PC-3 (cell line): ENCODE measurements around the gene MYLK4. TPM values are rescaled to one million over a fixed set of nuclear protein-coding genes. Genes with fewer than 3 reads are reported as not detected.

Experiments
- ATAC-seq: fragments of 200-7000 bp; cut with Tn5 transposase; 2 replicates; pipeline ENCODE4 v1.9.1; 2020; ENCODE audit warnings: mild to moderate bottlenecking, moderate library complexity
- BruUV-seq: library from RNA; stranded (reverse); fragments of 400-500 nt; replicated peaks from 2 replicates; lab custom pipeline; 2021; lab: Mats Ljungman, UMichigan
- CTCF ChIA-PET: fragments of 300-600 bp; sonication (Branson Sonifier 250); formaldehyde crosslinking; loops from one replicate; lab custom pipeline; 2022; ENCODE audit warnings: antibody characterized with exemption; lab: Charles Lee
- POLR2A ChIA-PET: fragments of 300-600 bp; sonication (Branson Sonifier 250); formaldehyde crosslinking; loops from one replicate; lab custom pipeline; 2022; ENCODE audit warnings: antibody characterized with exemption; ENCODE audit not compliant: unreplicated experiment; lab: Charles Lee
- DNase-seq: peaks from one replicate; pipeline ENCODE4 v3.0.0-alpha.2; 2015
- H2AFZ ChIP-seq: fragments of 300-600 bp; sonication (generic); 2 replicates; pipeline ENCODE4 v1.6.0; 2016; ENCODE audit warnings: antibody characterized with exemption, low read length
- H3F3A ChIP-seq: fragments of 300-600 bp; sonication (generic); one replicate; pipeline ENCODE4 v1.6.0; 2017; ENCODE audit warnings: antibody characterized with exemption, low read length, control low read depth, mild to moderate bottlenecking; ENCODE audit not compliant: unreplicated experiment
- H3K27ac ChIP-seq: fragments of 300-600 bp; sonication (generic); 2 replicates; pipeline ENCODE4 v1.5.1; 2016; ENCODE audit warnings: mild to moderate bottlenecking, low read length
- H3K27me3 ChIP-seq: fragments of 300-600 bp; sonication (generic); 2 replicates; pipeline ENCODE4 v1.6.1; 2016; ENCODE audit warnings: low read length, mixed read lengths
- H3K36me3 ChIP-seq: fragments of 300-600 bp; sonication (generic); 2 replicates; pipeline ENCODE4 v1.6.1; 2016; ENCODE audit warnings: low read depth, mixed run types, low read length, mixed read lengths
- H3K4me1 ChIP-seq: fragments of 300-600 bp; sonication (generic); 2 replicates; pipeline ENCODE4 v1.5.1; 2016; ENCODE audit warnings: low read length; ENCODE audit not compliant: insufficient read depth
- H3K4me2 ChIP-seq: fragments of 300-600 bp; sonication (generic); 2 replicates; pipeline ENCODE4 v1.6.0; 2016; ENCODE audit warnings: low read length
- H3K4me3 ChIP-seq: fragments of 300-600 bp; sonication (generic); 2 replicates; pipeline ENCODE4 v1.5.1; 2016; ENCODE audit warnings: mild to moderate bottlenecking, low read length, mixed read lengths
- H3K79me2 ChIP-seq: fragments of 300-600 bp; sonication (generic); 2 replicates; pipeline ENCODE4 v1.6.1; 2017; ENCODE audit warnings: low read length, mixed read lengths
- H3K9ac ChIP-seq: fragments of 300-600 bp; sonication (generic); 2 replicates; pipeline ENCODE4 v1.6.0; 2016; ENCODE audit warnings: mild to moderate bottlenecking, low read length
- H3K9me2 ChIP-seq: fragments of 300-600 bp; sonication (generic); replicated peaks from 2 replicates; pipeline ENCODE4 v1.6.1; 2016; ENCODE audit warnings: mixed run types, low read length, mixed read lengths
- H3K9me3 ChIP-seq: fragments of 300-600 bp; sonication (generic); 2 replicates; pipeline ENCODE4 v1.6.1; 2016; ENCODE audit warnings: low read length, mixed read lengths
- H4K20me1 ChIP-seq: fragments of 300-600 bp; sonication (generic); 2 replicates; pipeline ENCODE4 v1.6.1; 2016; ENCODE audit warnings: low read length, mixed read lengths
- EZH2 ChIP-seq: fragments of 300-600 bp; sonication (generic); IDR thresholded peaks from one replicate; pipeline ENCODE4 v1.6.1; 2017; ENCODE audit warnings: antibody characterized with exemption, mild to moderate bottlenecking, low read length; ENCODE audit not compliant: unreplicated experiment
- EZH2phosphoT487 ChIP-seq: fragments of 300-600 bp; sonication (generic); IDR thresholded peaks from 2 replicates; pipeline ENCODE4 v1.6.1; 2018; ENCODE audit warnings: mild to moderate bottlenecking, antibody characterized with exemption, low read length, borderline replicate concordance
- intact Hi-C: fragments of 100-400 bp; cut with micrococcal nuclease; formaldehyde crosslinking; loops from 2 replicates; pipeline ENCODE4 v1.9.0; 2023
- total RNA-seq: library from RNA; depleted of rRNA; stranded (reverse); fragments of >200 nt; gene quantifications from 2 replicates; pipeline ENCODE4 v1.2.3, GENCODE V29; 2014
- TF ChIP-seq, protein P1 (sequence below): fragments of 300-600 bp; sonication (generic); conservative IDR thresholded peaks from 2 replicates; pipeline ENCODE4 v1.5.1; 2017; ENCODE audit warnings: antibody characterized with exemption, low read depth, mild to moderate bottlenecking, low read length

MYLK4 gene
- total RNA-seq, 1 experiment from 2014 or later: 0.11 TPM

GRCh38 chr6:2615251-2615650, 135.5 kb downstream of the MYLK4 start:
- no peaks in the 10 kb centered on the region for H3K79me2 ChIP-seq
- H3K4me1 ChIP-seq: peaks cover 4% of the 10 kb centered on the region; the same call in 1 of the 2 replicates
- TF ChIP-seq, protein P1, sequence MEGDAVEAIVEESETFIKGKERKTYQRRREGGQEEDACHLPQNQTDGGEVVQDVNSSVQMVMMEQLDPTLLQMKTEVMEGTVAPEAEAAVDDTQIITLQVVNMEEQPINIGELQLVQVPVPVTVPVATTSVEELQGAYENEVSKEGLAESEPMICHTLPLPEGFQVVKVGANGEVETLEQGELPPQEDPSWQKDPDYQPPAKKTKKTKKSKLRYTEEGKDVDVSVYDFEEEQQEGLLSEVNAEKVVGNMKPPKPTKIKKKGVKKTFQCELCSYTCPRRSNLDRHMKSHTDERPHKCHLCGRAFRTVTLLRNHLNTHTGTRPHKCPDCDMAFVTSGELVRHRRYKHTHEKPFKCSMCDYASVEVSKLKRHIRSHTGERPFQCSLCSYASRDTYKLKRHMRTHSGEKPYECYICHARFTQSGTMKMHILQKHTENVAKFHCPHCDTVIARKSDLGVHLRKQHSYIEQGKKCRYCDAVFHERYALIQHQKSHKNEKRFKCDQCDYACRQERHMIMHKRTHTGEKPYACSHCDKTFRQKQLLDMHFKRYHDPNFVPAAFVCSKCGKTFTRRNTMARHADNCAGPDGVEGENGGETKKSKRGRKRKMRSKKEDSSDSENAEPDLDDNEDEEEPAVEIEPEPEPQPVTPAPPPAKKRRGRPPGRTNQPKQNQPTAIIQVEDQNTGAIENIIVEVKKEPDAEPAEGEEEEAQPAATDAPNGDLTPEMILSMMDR: no peak
- TF ChIP-seq EZH2 (no peak), EZH2phosphoT487 (no peak)
- intact Hi-C loops: no loop called here
- no peak overlapping the region for H2AFZ ChIP-seq
- no peak overlapping the region for H3K4me2 ChIP-seq
- DNase-seq: no peak
- no peaks in the 10 kb centered on the region for H3K27me3 ChIP-seq
- H3K9me3 ChIP-seq: no peaks in the 10 kb centered on the region
- ATAC-seq: no peak
- ChIA-PET CTCF (interaction anchor here (0.6 kb wide), 1 partner anchor 42 kb away, joined by 4 read pairs; no protein-coding TSS in a partner anchor), POLR2A (no interaction called here)
- H3F3A ChIP-seq: no peaks in the 10 kb centered on the region
- no peaks in the 10 kb centered on the region for H3K9me2 ChIP-seq
- H3K36me3 ChIP-seq: no peaks in the 10 kb centered on the region
- no peak overlapping the region for H3K4me3 ChIP-seq
- no TSS peak for BruUV-seq
- no peak overlapping the region for H3K27ac ChIP-seq
- H3K9ac ChIP-seq: no peak overlapping the region
- H4K20me1 ChIP-seq: no peaks in the 10 kb centered on the region

DNA sequence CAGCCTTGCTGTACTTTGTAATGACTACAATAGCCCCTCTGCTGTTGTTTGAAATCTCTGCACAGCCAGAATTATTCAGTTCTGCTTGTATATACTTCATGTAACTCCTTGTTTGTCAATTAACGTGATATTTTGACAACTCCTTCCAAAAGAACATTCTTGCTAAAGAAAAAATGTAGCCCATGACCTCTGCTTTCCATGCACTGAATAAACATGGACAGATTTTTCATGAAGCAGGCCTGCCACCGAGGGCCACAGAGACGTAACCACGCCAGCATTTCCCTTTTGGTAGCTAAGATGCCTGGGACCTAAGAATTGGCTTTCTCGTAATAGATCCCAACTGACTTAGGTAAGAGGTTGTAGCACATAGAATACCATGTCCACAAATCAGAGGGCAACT, 135.9 kb downstream of the MYLK4 start:
- no peaks in the 10 kb centered on the region for H3K27me3 ChIP-seq
- H2AFZ ChIP-seq: no peak overlapping the region
- ATAC-seq: no peak
- BruUV-seq: no TSS peak
- intact Hi-C loops: no loop called here
- no peak overlapping the region for H3K4me3 ChIP-seq
- no peak for TF ChIP-seq EZH2phosphoT487
- TF ChIP-seq, protein P1: no peak
- H3F3A ChIP-seq: no peaks in the 10 kb centered on the region
- H3K27ac ChIP-seq: no peak overlapping the region
- no peaks in the 10 kb centered on the region for H3K36me3 ChIP-seq
- DNase-seq: no peak
- H3K9me2 ChIP-seq: no peaks in the 10 kb centered on the region
- ChIA-PET POLR2A (no interaction called here), CTCF (no interaction called here)
- no peaks in the 10 kb centered on the region for H3K79me2 ChIP-seq
- H4K20me1 ChIP-seq: no peaks in the 10 kb centered on the region
- no peaks in the 10 kb centered on the region for H3K9me3 ChIP-seq
- H3K4me2 ChIP-seq: no peak overlapping the region
- peaks cover 4% of the 10 kb centered on the region; the same call in 1 of the 2 replicates for H3K4me1 ChIP-seq
- H3K9ac ChIP-seq: no peak overlapping the region

DNA sequence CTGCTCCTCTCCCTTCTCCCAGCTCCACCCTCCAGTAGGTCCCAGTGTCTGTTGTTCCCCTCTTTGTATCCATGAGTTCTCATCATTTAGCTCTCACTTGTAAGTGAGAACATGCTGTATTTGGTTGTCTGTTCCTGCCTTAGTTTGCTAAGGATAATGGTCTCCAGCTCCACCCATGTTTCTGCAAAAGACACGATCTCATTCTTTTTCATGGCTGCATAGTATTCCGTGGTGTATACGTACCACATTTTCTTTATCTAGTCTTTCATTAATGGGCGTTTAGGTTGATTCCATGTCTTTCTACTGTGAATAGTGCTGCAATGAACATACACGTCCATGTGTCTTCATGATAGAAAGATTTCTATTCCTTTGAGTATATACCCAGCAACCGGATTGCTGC, 136.6 kb downstream of the MYLK4 start:
- Histone ChIP-seq H3K9me2 (no peaks in the 10 kb centered on the region), H3K4me1 (peaks cover 4% of the 10 kb centered on the region; the same call in 1 of the 2 replicates), H3K27ac (no peak overlapping the region), H2AFZ (no peak overlapping the region), H3K79me2 (no peaks in the 10 kb centered on the region), H3K4me3 (no peak overlapping the region), H3K27me3 (no peaks in the 10 kb centered on the region), H3F3A (no peaks in the 10 kb centered on the region), H3K4me2 (no peak overlapping the region), H3K9me3 (no peaks in the 10 kb centered on the region), H3K9ac (no peak overlapping the region), H3K36me3 (no peaks in the 10 kb centered on the region), H4K20me1 (no peaks in the 10 kb centered on the region)
- POLR2A ChIA-PET: no interaction called here
- CTCF ChIA-PET: no interaction called here
- no TSS peak for BruUV-seq
- intact Hi-C loops: no loop called here
- TF ChIP-seq EZH2phosphoT487 (no peak), EZH2 (no peak)
- TF ChIP-seq, protein P1: no peak
- DNase-seq: no peak
- no peak for ATAC-seq
